GM23248 (cell line): ENCODE measurements around the gene LDLRAD4. TPM values are rescaled to one million over a fixed set of nuclear protein-coding genes. Genes with fewer than 3 reads are reported as not detected.

Experiments used
- DNase-seq: peaks from one replicate; pipeline ENCODE4 v3.0.0-alpha.2; 2015
- H2AFZ ChIP-seq: fragments of 200-600 bp; sonication (generic); 2 replicates; pipeline ENCODE4 v1.6.1; 2016; ENCODE audit warnings: antibody characterized with exemption
- H3F3A ChIP-seq: fragments of 200-600 bp; sonication (generic); 2 replicates; pipeline ENCODE4 v1.6.1; 2016; ENCODE audit warnings: mild to moderate bottlenecking, antibody characterized with exemption, mixed run types; ENCODE audit not compliant: insufficient read depth
- H3K27ac ChIP-seq: fragments of 200-600 bp; sonication (generic); 2 replicates; pipeline ENCODE4 v1.5.1; 2016; ENCODE audit warnings: mild to moderate bottlenecking
- H3K27me3 ChIP-seq: fragments of 200-600 bp; sonication (generic); replicated peaks from 2 replicates; pipeline ENCODE4 v1.6.1; 2016; ENCODE audit warnings: mild to moderate bottlenecking; ENCODE audit not compliant: insufficient read depth
- H3K36me3 ChIP-seq: fragments of 200-600 bp; sonication (generic); 2 replicates; pipeline ENCODE4 v1.6.1; 2016; ENCODE audit warnings: low read depth, mild to moderate bottlenecking
- H3K4me1 ChIP-seq: fragments of 200-600 bp; sonication (generic); 2 replicates; pipeline ENCODE4 v1.6.1; 2016; ENCODE audit warnings: mild to moderate bottlenecking; ENCODE audit not compliant: insufficient read depth
- H3K4me2 ChIP-seq: fragments of 200-600 bp; sonication (generic); one replicate; pipeline ENCODE4 v1.6.1; 2016; ENCODE audit warnings: mild to moderate bottlenecking; ENCODE audit not compliant: unreplicated experiment
- H3K4me3 ChIP-seq: fragments of 200-600 bp; sonication (generic); 2 replicates; pipeline ENCODE4 v1.5.1; 2016; ENCODE audit warnings: mild to moderate bottlenecking
- H3K79me2 ChIP-seq: fragments of 200-600 bp; sonication (generic); 2 replicates; pipeline ENCODE4 v1.6.1; 2016; ENCODE audit warnings: mild to moderate bottlenecking; ENCODE audit not compliant: insufficient read depth
- H3K9ac ChIP-seq: fragments of 200-600 bp; sonication (generic); 2 replicates; pipeline ENCODE4 v1.6.1; 2016; ENCODE audit warnings: mild to moderate bottlenecking
- H3K9me2 ChIP-seq: fragments of 200-600 bp; sonication (generic); 2 replicates; pipeline ENCODE4 v1.6.1; 2016; ENCODE audit warnings: mixed run types, mild to moderate bottlenecking, moderate library complexity; ENCODE audit not compliant: insufficient read depth
- H3K9me3 ChIP-seq: fragments of 200-600 bp; sonication (generic); one replicate; pipeline ENCODE4 v1.6.1; 2017; ENCODE audit warnings: low read depth
- H4K20me1 ChIP-seq: fragments of 200-600 bp; sonication (generic); 2 replicates; pipeline ENCODE4 v1.6.0; 2016; ENCODE audit not compliant: insufficient read depth
- EZH2 ChIP-seq: fragments of 200-600 bp; sonication (generic); IDR thresholded peaks from 2 replicates; pipeline ENCODE4 v1.6.1; 2018; ENCODE audit warnings: antibody characterized with exemption, mild to moderate bottlenecking; ENCODE audit not compliant: insufficient read depth, poor library complexity, severe bottlenecking
- EZH2phosphoT487 ChIP-seq: fragments of 200-600 bp; sonication (generic); IDR thresholded peaks from 2 replicates; pipeline ENCODE4 v1.6.1; 2018; ENCODE audit warnings: antibody characterized with exemption, moderate library complexity, mild to moderate bottlenecking, low read depth; ENCODE audit not compliant: insufficient read depth
- WGBS, 2 experiments: methylation state at CpG; one replicate each; pipeline ENCODE4 v1.1.6; 2015 to 2017; ENCODE audit warnings: low lambda C conversion rate in 2 of 2, low coverage in 1 of 2; ENCODE audit errors: missing lambda C conversion rate in 2 of 2; 5-methylcytosine and 5-hydroxymethylcytosine counted together
- in situ Hi-C: fragments of 300-500 bp; cut with MboI; formaldehyde crosslinking; loops from 2 replicates; pipeline ENCODE4 v1.15.0; 2020
- polyA plus RNA-seq: library from polyadenylated mRNA; unstranded; fragments of >200 nt; fragmentation: Nextera tagmentation; extraction: Ambion mirVana; gene quantifications from 2 replicates; pipeline ENCODE4 v1.2.1, GENCODE V29; 2016
- total RNA-seq: library from RNA; depleted of rRNA; stranded (reverse); fragments of >200 nt; shearing (Covaris generic); gene quantifications from 2 replicates; pipeline ENCODE4 v1.2.3, GENCODE V29; 2014

The LDLRAD4 gene
- total and polyA plus RNA-seq, 2 experiments from 2014 or later: not detected

DNA sequence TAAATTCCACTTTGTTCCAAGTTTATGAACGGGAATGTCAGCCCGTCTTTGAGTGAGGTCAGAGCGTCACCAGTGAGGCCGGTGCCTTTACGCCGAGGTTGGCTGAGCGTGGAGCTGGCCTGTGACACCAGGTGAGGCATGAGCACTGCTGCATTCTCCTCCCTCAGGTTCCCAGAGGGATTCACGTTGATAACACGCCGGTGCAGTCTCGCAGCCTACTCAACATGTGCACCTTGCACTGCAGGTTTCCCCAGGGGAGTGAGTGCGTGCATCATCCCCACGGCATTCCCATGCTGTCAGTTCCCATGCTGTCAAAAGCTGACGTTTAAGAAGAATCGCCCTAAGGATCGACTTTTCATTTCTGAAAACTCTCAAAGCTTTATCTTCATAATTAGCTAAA lies 213.3 kb downstream of the LDLRAD4 start:
- no peak overlapping the region for H3K27ac ChIP-seq
- H3K9me2 ChIP-seq: no peaks in the 10 kb centered on the region
- no peaks in the 10 kb centered on the region for H4K20me1 ChIP-seq
- peaks cover 16% of the 10 kb centered on the region; the same call in 1 of the 2 replicates for H3F3A ChIP-seq
- H3K36me3 ChIP-seq: no peaks in the 10 kb centered on the region
- in situ Hi-C loops: no loop called here
- no peak overlapping the region for H2AFZ ChIP-seq
- H3K79me2 ChIP-seq: no peaks in the 10 kb centered on the region
- TF ChIP-seq EZH2 (no peak), EZH2phosphoT487 (no peak)
- no peaks in the 10 kb centered on the region for H3K9me3 ChIP-seq
- 77 to 81% methylated on average over 16 of the region's 16 CpGs for WGBS, 2 experiments
- no peak overlapping the region for H3K4me2 ChIP-seq
- no peak overlapping the region for H3K9ac ChIP-seq
- no peak overlapping the region for H3K4me3 ChIP-seq
- peaks cover 14% of the 10 kb centered on the region; the same call in 1 of the 2 replicates for H3K27me3 ChIP-seq
- peaks cover 15% of the 10 kb centered on the region; the same call in 1 of the 2 replicates for H3K4me1 ChIP-seq
- no peak for DNase-seq

- H3K9me2 ChIP-seq: no peaks in the 10 kb centered on the region
- no peak overlapping the region for H3K4me3 ChIP-seq
- peaks cover 16% of the 10 kb centered on the region; the same call in 1 of the 2 replicates for H3F3A ChIP-seq
- WGBS, 2 experiments: 60 to 63% methylated on average over 3 of the region's 3 CpGs
- H3K27ac ChIP-seq: no peak overlapping the region
- H3K79me2 ChIP-seq: no peaks in the 10 kb centered on the region
- DNase-seq: no peak
- H3K4me2 ChIP-seq: no peak overlapping the region
- no peaks in the 10 kb centered on the region for H4K20me1 ChIP-seq
- peaks cover 14% of the 10 kb centered on the region; the same call in 1 of the 2 replicates for H3K27me3 ChIP-seq
- in situ Hi-C loops: no loop called here
- H3K9ac ChIP-seq: no peak overlapping the region
- peaks cover 15% of the 10 kb centered on the region; the same call in 1 of the 2 replicates for H3K4me1 ChIP-seq
- H2AFZ ChIP-seq: no peak overlapping the region
- no peaks in the 10 kb centered on the region for H3K9me3 ChIP-seq
- TF ChIP-seq EZH2phosphoT487: no peak
- TF ChIP-seq EZH2: no peak
- no peaks in the 10 kb centered on the region for H3K36me3 ChIP-seq
Observed at GRCh38 chr18:13433125-13433524, 214.6 kb downstream of the LDLRAD4 start.

GRCh38 chr18:13433685-13434084 lies 215.1 kb downstream of the LDLRAD4 start:
- WGBS, 2 experiments: 59 to 68% methylated on average over 5 of the region's 5 CpGs
- Histone ChIP-seq H3K79me2 (no peaks in the 10 kb centered on the region), H3K9me2 (no peaks in the 10 kb centered on the region), H3K9me3 (no peaks in the 10 kb centered on the region), H3F3A (peaks cover 16% of the 10 kb centered on the region; the same call in 1 of the 2 replicates), H4K20me1 (no peaks in the 10 kb centered on the region), H3K27ac (no peak overlapping the region), H3K36me3 (no peaks in the 10 kb centered on the region), H3K9ac (no peak overlapping the region), H3K4me3 (no peak overlapping the region), H3K4me1 (peaks cover 15% of the 10 kb centered on the region; the same call in 1 of the 2 replicates), H2AFZ (no peak overlapping the region), H3K4me2 (no peak overlapping the region), H3K27me3 (peaks cover 14% of the 10 kb centered on the region; the same call in 1 of the 2 replicates)
- peak; percentile 13 for DNase-seq
- no peak for TF ChIP-seq EZH2
- in situ Hi-C loops: no loop called here

- Histone ChIP-seq H3K27ac (no peak overlapping the region), H3K4me2 (no peak overlapping the region), H3K9me2 (no peaks in the 10 kb centered on the region), H2AFZ (no peak overlapping the region), H3K79me2 (no peaks in the 10 kb centered on the region), H3K9ac (no peak overlapping the region), H3K27me3 (peaks cover 14% of the 10 kb centered on the region; the same call in 1 of the 2 replicates), H3K36me3 (no peaks in the 10 kb centered on the region), H3K4me3 (no peak overlapping the region), H4K20me1 (no peaks in the 10 kb centered on the region), H3K4me1 (peaks cover 15% of the 10 kb centered on the region; the same call in 1 of the 2 replicates), H3F3A (peaks cover 16% of the 10 kb centered on the region; the same call in 1 of the 2 replicates), H3K9me3 (no peaks in the 10 kb centered on the region)
- no peak for DNase-seq
- TF ChIP-seq EZH2phosphoT487 (no peak), EZH2 (no peak)
- 70 to 75% methylated on average over 5 of the region's 5 CpGs for WGBS, 2 experiments
- in situ Hi-C loops: no loop called here
Observed at GRCh38 chr18:13434854-13435253, 216.3 kb downstream of the LDLRAD4 start.
